ENCODE measurements around the gene TIMMDC1.

The TIMMDC1 gene

DNA sequence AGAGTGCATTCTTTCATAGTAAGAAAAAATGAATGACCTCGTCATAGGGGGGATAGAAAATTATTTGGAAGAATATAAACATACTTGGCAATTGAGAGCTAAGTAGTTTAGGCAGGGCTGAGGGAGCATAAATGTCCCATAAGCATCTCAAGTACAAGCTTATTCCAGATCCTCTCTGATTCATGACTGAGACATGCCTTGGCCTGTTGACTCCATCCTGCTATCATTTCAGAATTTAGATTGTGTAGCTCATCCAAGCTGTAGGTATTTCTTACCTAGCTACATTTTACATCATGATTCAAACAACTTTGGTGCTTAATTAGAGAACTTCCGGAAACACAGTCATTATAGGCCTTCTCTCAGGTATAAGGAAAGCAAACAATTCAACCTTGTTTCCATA lies 17.3 kb upstream of the TIMMDC1 start (continued):
- TF ChIP-seq, protein P1, sequence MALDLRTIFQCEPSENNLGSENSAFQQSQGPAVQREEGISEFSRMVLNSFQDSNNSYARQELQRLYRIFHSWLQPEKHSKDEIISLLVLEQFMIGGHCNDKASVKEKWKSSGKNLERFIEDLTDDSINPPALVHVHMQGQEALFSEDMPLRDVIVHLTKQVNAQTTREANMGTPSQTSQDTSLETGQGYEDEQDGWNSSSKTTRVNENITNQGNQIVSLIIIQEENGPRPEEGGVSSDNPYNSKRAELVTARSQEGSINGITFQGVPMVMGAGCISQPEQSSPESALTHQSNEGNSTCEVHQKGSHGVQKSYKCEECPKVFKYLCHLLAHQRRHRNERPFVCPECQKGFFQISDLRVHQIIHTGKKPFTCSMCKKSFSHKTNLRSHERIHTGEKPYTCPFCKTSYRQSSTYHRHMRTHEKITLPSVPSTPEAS (tag by site-specific recombination; IDR thresholded peaks at IDR 0.05) = no peak
- TF ChIP-seq, protein P2, sequence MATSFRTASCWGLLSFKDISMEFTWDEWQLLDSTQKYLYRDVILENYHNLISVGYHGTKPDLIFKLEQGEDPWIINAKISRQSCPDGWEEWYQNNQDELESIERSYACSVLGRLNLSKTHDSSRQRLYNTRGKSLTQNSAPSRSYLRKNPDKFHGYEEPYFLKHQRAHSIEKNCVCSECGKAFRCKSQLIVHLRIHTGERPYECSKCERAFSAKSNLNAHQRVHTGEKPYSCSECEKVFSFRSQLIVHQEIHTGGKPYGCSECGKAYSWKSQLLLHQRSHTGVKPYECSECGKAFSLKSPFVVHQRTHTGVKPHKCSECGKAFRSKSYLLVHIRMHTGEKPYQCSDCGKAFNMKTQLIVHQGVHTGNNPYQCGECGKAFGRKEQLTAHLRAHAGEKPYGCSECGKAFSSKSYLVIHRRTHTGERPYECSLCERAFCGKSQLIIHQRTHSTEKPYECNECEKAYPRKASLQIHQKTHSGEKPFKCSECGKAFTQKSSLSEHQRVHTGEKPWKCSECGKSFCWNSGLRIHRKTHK (tag by site-specific recombination; IDR thresholded peaks at IDR 0.05) = no peak

DNA sequence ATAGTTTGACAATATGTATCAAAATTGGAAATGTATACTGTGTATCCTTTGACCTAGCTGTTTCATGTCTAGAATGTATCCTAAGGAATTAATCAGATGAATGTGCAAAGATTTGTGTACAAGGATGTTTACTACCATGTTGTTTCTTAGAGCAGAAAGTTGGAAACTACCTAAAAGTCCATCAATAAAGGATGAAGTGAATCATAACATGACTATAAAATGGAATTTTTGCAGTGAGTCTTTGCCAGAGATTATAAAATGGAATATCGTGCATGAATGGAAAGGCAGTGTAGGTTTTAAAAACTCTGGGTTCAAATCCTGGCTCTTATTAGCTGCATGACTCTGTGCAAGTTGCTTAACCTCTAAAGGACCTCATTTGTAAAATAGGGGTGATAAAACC lies 15.2 kb upstream of the TIMMDC1 start:
- Histone ChIP-seq H3K9me3 (ENCODE audit: control insufficient read depth, insufficient read depth, low read depth, low read length) (no peaks in the 10 kb centered on the region), H3K36me3 (ENCODE audit: control insufficient read depth in 2 of 2, insufficient read depth in 1 of 2, low read length in 2 of 2) (peaks cover 0 to 36% of the 10 kb centered on the region in 2 experiments; a peak in 2 of 3 replicates), H3K4me3 (ENCODE audit: low read depth, low read length) (no peak overlapping the region), H3K4me1 (ENCODE audit: control insufficient read depth, insufficient read depth, low read length) (no peaks in the 10 kb centered on the region), H3K27ac (ENCODE audit: extremely low read depth, low read depth, low read length) (no peak overlapping the region)
- CTCF ChIA-PET = no interaction called here
- TF ChIP-seq KLF1 (tag by site-specific recombination; IDR thresholded peaks at IDR 0.05) (no peak), ZNF660 (tag by site-specific recombination; IDR thresholded peaks at IDR 0.05) (no peak), ZNF350 (tag by site-specific recombination; IDR thresholded peaks at IDR 0.05) (no peak), MYNN (tag by site-specific recombination; IDR thresholded peaks at IDR 0.05; ENCODE audit: borderline replicate concordance) (no peak), ZNF19 (tag by site-specific recombination; IDR thresholded peaks at IDR 0.05; ENCODE audit: low read depth) (no peak), SCRT2 (tag by site-specific recombination; IDR thresholded peaks at IDR 0.05) (no peak), ZNF677 (tag by site-specific recombination; IDR thresholded peaks at IDR 0.05) (no peak), ZNF311 (tag by site-specific recombination; IDR thresholded peaks at IDR 0.05; ENCODE audit: borderline replicate concordance) (no peak), ZNF514 (tag by site-specific recombination; IDR thresholded peaks at IDR 0.05) (no peak), ZNF416 (tag by site-specific recombination; IDR thresholded peaks at IDR 0.05) (no peak), GLI4 (tag by site-specific recombination; IDR thresholded peaks at IDR 0.05) (no peak), ZNF335 (tag by site-specific recombination; conservative IDR thresholded peaks at IDR 0.05) (no peak), ZNF629 (tag by site-specific recombination; IDR thresholded peaks at IDR 0.05) (no peak), ZSCAN16 (tag by site-specific recombination; IDR thresholded peaks at IDR 0.05) (no peak)
- TF ChIP-seq, protein P3, sequence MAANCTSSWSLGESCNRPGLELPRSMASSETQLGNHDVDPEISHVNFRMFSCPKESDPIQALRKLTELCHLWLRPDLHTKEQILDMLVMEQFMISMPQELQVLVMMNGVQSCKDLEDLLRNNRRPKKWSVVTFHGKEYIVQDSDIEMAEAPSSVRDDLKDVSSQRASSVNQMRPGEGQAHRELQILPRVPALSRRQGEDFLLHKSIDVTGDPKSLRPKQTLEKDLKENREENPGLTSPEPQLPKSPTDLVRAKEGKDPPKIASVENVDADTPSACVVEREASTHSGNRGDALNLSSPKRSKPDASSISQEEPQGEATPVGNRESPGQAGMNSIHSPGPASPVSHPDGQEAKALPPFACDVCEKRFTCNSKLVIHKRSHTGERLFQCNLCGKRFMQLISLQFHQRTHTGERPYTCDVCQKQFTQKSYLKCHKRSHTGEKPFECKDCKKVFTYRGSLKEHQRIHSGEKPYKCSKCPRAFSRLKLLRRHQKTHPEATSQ (tag by site-specific recombination; IDR thresholded peaks at IDR 0.05) = no peak
- TF ChIP-seq, protein P4, sequence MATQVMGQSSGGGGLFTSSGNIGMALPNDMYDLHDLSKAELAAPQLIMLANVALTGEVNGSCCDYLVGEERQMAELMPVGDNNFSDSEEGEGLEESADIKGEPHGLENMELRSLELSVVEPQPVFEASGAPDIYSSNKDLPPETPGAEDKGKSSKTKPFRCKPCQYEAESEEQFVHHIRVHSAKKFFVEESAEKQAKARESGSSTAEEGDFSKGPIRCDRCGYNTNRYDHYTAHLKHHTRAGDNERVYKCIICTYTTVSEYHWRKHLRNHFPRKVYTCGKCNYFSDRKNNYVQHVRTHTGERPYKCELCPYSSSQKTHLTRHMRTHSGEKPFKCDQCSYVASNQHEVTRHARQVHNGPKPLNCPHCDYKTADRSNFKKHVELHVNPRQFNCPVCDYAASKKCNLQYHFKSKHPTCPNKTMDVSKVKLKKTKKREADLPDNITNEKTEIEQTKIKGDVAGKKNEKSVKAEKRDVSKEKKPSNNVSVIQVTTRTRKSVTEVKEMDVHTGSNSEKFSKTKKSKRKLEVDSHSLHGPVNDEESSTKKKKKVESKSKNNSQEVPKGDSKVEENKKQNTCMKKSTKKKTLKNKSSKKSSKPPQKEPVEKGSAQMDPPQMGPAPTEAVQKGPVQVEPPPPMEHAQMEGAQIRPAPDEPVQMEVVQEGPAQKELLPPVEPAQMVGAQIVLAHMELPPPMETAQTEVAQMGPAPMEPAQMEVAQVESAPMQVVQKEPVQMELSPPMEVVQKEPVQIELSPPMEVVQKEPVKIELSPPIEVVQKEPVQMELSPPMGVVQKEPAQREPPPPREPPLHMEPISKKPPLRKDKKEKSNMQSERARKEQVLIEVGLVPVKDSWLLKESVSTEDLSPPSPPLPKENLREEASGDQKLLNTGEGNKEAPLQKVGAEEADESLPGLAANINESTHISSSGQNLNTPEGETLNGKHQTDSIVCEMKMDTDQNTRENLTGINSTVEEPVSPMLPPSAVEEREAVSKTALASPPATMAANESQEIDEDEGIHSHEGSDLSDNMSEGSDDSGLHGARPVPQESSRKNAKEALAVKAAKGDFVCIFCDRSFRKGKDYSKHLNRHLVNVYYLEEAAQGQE (tag by site-specific recombination; IDR thresholded peaks at IDR 0.05) = no peak
- TF ChIP-seq, protein P5, sequence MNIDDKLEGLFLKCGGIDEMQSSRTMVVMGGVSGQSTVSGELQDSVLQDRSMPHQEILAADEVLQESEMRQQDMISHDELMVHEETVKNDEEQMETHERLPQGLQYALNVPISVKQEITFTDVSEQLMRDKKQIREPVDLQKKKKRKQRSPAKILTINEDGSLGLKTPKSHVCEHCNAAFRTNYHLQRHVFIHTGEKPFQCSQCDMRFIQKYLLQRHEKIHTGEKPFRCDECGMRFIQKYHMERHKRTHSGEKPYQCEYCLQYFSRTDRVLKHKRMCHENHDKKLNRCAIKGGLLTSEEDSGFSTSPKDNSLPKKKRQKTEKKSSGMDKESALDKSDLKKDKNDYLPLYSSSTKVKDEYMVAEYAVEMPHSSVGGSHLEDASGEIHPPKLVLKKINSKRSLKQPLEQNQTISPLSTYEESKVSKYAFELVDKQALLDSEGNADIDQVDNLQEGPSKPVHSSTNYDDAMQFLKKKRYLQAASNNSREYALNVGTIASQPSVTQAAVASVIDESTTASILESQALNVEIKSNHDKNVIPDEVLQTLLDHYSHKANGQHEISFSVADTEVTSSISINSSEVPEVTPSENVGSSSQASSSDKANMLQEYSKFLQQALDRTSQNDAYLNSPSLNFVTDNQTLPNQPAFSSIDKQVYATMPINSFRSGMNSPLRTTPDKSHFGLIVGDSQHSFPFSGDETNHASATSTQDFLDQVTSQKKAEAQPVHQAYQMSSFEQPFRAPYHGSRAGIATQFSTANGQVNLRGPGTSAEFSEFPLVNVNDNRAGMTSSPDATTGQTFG (tag by site-specific recombination; IDR thresholded peaks at IDR 0.05; ENCODE audit: borderline replicate concordance) = no peak
- TF ChIP-seq, protein P6, sequence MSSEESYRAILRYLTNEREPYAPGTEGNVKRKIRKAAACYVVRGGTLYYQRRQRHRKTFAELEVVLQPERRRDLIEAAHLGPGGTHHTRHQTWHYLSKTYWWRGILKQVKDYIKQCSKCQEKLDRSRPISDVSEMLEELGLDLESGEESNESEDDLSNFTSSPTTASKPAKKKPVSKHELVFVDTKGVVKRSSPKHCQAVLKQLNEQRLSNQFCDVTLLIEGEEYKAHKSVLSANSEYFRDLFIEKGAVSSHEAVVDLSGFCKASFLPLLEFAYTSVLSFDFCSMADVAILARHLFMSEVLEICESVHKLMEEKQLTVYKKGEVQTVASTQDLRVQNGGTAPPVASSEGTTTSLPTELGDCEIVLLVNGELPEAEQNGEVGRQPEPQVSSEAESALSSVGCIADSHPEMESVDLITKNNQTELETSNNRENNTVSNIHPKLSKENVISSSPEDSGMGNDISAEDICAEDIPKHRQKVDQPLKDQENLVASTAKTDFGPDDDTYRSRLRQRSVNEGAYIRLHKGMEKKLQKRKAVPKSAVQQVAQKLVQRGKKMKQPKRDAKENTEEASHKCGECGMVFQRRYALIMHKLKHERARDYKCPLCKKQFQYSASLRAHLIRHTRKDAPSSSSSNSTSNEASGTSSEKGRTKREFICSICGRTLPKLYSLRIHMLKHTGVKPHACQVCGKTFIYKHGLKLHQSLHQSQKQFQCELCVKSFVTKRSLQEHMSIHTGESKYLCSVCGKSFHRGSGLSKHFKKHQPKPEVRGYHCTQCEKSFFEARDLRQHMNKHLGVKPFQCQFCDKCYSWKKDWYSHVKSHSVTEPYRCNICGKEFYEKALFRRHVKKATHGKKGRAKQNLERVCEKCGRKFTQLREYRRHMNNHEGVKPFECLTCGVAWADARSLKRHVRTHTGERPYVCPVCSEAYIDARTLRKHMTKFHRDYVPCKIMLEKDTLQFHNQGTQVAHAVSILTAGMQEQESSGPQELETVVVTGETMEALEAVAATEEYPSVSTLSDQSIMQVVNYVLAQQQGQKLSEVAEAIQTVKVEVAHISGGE (tag by site-specific recombination; conservative IDR thresholded peaks at IDR 0.05; ENCODE audit: low read depth) = no peak
- POLR2A ChIA-PET = no interaction called here
